GM18870 (cell line): Measurements from ENCODE around the gene CEP112.

ENCODE experiments used
- ATAC-seq: cut with Tn5 transposase; IDR thresholded peaks from one replicate; pipeline ENCODE4 v1.9.1; 2021; ENCODE audit warnings: moderate library complexity; ENCODE audit not compliant: unreplicated experiment

The CEP112 gene

GRCh38 chr17:66211047-66211810, 19.3 kb upstream of the CEP112 start:
- no peak for ATAC-seq

GRCh38 chr17:66210208-66210574, 18.3 kb upstream of the CEP112 start:
- no peak for ATAC-seq

DNA sequence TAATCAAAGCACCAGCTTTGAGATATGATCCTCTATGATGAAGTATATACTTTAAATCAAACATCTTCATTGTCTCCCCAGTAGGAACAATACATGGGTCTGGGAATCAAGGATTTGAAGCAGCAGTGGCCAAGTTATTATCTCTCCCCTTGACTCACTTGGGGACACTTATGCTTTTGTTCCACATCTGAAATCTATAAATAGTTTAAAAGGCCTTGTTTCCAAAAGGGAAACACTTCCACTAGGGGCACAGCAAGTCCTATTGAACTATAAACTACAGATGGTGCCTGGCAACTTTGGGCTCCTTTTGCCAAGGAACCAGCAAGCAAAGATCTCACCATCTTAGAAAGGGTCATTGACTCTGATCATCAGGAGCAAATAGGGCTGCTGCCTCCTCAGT, 16.0 kb upstream of the CEP112 start:
- no peak for ATAC-seq

GRCh38 chr17:66203274-66204015, 11.5 kb upstream of the CEP112 start:
- no peak for ATAC-seq

GRCh38 chr17:66200685-66201092, 8.8 kb upstream of the CEP112 start:
- ATAC-seq, result no peak

DNA sequence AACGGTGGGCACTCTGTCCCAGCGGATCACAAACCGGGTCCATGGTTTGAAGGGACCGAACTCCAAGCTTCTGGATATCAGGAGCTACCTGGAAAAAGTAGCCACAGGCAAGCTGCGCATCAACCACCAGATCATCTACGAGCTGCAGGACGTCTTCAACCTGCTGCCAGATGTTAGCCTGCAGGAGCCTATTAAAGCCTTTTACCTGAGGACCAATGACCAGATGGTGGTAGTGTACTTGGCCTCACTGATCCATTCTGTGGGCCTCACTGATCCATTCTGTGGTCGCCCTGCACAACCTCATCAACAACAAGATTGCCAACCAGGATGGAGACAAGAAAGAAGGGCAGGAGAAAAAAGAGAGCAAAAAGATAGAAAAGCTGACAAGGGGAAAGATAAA, 6.3 kb upstream of the CEP112 start:
- no peak for ATAC-seq

- ATAC-seq, result no peak
These were observed 400 bp upstream of the CEP112 start for GRCh38 chr17:66192378-66192687.

- ATAC-seq, result no peak
These were observed 968 bp downstream of the CEP112 start for GRCh38 chr17:66190738-66191592.

GRCh38 chr17:66187718-66188117, 4.2 kb downstream of the CEP112 start:
- ATAC-seq, result no peak

DNA sequence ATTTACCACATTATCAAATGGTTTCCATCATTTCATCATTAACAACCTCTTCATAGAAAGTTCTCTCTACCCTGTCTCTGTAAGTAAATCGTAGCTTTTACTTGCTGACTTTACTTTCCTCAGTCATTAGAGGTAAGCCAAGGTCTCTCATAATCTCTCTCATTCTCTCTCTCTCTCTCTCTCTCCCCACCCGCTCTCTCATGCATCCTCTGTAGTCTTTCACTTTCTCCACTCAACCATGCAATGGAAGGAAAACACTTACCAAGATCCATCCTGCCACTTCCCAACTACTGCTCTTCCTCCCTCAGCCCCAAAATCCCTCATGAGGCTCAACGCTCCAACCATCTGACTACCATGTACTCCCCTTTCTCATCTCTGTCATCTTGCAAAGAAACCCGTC, 6.1 kb downstream of the CEP112 start:
- no peak for ATAC-seq

DNA sequence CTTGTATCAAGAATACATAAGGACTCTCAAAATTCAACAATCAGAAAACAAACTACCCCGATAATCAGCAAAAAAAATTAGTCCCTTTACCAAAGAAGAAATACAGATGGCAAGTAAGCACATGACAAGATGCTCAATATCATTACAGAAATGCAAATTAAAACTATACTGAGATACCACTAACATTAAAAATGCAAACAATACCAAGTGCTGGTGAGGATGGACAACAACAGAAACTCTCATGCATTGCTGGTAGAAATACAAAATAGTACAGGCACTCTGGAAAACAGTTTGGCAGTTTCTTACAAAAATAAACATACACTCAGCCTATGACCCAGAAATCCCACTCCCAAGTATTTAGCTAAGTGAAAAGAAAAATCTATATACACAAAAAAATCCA, 7.5 kb downstream of the CEP112 start:
- no peak for ATAC-seq

DNA sequence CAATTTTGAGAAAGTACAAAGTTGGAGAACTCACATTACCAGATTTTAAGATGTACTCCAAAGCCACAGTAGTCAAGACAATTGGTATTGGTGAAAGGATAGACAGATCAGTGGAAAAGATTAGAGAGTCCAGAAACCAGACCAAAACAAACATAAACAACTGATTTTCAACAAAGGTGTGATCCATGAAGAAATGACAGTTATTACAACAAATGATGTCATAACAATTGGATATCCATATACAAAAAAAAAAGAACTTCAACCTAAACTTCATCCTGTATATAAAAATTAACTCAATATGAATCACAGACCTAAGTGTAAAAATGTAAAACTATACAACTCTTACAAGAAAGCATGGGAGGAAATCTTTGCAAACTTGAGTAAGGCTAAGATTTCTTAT, 8.4 kb downstream of the CEP112 start:
- ATAC-seq, result no peak

GRCh38 chr17:66178642-66179041, 13.3 kb downstream of the CEP112 start:
- ATAC-seq, result no peak

DNA sequence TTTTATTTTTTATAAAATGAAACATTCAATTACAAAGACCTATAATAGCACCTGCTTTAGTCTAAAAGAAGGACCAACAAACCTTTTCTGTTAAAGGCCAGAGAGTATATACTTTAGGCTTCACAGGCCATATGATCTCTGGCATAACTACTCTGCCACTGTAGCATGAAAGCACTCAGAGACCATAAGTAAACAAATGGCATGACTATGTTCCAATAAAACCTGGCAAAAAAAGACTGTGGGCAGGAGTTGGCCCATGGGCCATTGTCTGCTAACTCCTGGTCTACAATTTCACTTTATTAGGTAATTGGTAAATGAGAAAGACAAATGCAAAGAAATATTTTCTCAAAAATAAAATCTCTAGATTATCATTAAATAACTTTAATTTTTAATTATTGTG, 14.9 kb downstream of the CEP112 start:
- no peak for ATAC-seq

- no peak for ATAC-seq
These were observed 16.0 kb downstream of the CEP112 start for GRCh38 chr17:66175892-66176291.

- no peak for ATAC-seq
These were observed 19.2 kb downstream of the CEP112 start for GRCh38 chr17:66172691-66173223.

- ATAC-seq, result no peak
These were observed 19.8 kb downstream of the CEP112 start for GRCh38 chr17:66172144-66172543.

DNA sequence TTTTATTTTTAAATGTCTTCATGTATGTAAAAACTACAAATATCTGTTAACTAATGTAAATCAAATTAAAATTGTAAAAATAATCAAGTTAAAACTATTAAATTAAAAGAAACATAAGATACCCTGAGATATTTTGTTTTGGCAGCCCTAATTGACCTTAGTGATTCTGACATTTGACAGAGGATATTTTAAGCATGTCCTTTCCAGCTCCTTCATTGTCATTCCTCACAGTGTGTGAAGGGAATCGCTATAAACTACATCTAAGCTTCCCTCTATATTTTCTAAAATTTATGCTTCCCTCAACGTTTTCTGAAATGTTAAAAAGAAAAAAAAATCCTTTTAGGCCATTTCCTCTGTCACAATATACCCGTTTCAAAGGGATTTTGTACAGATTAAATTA, 20.2 kb downstream of the CEP112 start:
- no peak for ATAC-seq

- no peak for ATAC-seq
These were observed 20.8 kb downstream of the CEP112 start for GRCh38 chr17:66171172-66171571.

- ATAC-seq, result no peak
These were observed 22.1 kb downstream of the CEP112 start for GRCh38 chr17:66169839-66170238.

GRCh38 chr17:66167189-66167815, 24.6 kb downstream of the CEP112 start:
- no peak for ATAC-seq
